GM10266 (cell line): ENCODE measurements around the gene ALKBH4.
"Not testable (repeated sequence)": the region's sequence is repeated elsewhere in the genome, so short reads cannot be mapped to it uniquely, and the experiment has no call there.

ENCODE experiments used
- DNase-seq: peaks from one replicate; pipeline ENCODE4 v3.0.0; 2012; ENCODE audit errors: extremely low spot score
- TF ChIP-seq, protein P1 (sequence below): IDR thresholded peaks from 2 replicates; pipeline ENCODE4 v1.5.1; 2012; ENCODE audit warnings: mild to moderate bottlenecking, low read depth; ENCODE audit not compliant: control insufficient read depth, insufficient read depth; ENCODE audit errors: missing control alignments

Gene ALKBH4, protein sequence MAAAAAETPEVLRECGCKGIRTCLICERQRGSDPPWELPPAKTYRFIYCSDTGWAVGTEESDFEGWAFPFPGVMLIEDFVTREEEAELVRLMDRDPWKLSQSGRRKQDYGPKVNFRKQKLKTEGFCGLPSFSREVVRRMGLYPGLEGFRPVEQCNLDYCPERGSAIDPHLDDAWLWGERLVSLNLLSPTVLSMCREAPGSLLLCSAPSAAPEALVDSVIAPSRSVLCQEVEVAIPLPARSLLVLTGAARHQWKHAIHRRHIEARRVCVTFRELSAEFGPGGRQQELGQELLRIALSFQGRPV

DNA sequence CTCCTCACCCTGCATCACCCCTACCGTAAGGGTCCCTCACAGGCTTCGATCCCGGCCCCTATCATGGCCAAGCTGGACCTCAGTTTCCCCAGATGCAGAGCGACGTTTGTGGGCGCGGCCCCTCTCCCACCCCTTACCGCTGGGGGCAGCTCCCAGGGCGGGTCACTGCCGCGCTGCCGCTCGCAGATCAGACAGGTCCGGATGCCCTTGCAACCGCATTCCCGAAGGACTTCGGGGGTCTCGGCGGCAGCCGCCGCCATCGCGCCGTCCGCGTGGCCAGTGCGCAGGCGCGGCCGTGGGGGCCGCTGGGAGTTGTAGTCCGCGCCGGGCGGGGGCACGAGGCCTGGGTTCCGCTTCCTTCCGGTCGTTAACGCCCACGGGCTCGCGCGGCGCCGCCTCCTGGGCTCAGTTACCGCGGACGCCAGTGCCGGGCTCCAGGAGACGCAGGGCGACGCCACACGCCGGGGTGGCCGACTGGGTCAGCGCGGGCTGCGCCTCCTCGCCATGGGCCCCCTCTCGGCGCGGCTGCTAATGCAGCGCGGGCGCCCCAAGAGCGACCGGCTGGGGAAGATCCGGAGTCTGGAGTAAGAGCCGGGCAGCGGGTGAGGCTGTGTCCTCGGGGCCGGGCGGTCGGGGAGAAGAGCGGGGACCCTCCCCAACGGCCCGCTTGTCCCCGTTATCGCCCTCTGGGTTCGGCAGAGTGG is at the start of gene ALKBH4, which contains the start of gene LRWD1:
ALKBH4 (minus strand) TSS at position 287 of the 704 bp plus-strand sequence; CDS start at position 260, 27 bp downstream.
LRWD1 (plus strand) TSS at position 408 of the 704 bp plus-strand sequence; CDS start at position 505, 97 bp downstream.
- TF ChIP-seq, protein P1, sequence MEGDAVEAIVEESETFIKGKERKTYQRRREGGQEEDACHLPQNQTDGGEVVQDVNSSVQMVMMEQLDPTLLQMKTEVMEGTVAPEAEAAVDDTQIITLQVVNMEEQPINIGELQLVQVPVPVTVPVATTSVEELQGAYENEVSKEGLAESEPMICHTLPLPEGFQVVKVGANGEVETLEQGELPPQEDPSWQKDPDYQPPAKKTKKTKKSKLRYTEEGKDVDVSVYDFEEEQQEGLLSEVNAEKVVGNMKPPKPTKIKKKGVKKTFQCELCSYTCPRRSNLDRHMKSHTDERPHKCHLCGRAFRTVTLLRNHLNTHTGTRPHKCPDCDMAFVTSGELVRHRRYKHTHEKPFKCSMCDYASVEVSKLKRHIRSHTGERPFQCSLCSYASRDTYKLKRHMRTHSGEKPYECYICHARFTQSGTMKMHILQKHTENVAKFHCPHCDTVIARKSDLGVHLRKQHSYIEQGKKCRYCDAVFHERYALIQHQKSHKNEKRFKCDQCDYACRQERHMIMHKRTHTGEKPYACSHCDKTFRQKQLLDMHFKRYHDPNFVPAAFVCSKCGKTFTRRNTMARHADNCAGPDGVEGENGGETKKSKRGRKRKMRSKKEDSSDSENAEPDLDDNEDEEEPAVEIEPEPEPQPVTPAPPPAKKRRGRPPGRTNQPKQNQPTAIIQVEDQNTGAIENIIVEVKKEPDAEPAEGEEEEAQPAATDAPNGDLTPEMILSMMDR: peak; percentile 41
- DNase-seq: peak; percentile 100

DNA sequence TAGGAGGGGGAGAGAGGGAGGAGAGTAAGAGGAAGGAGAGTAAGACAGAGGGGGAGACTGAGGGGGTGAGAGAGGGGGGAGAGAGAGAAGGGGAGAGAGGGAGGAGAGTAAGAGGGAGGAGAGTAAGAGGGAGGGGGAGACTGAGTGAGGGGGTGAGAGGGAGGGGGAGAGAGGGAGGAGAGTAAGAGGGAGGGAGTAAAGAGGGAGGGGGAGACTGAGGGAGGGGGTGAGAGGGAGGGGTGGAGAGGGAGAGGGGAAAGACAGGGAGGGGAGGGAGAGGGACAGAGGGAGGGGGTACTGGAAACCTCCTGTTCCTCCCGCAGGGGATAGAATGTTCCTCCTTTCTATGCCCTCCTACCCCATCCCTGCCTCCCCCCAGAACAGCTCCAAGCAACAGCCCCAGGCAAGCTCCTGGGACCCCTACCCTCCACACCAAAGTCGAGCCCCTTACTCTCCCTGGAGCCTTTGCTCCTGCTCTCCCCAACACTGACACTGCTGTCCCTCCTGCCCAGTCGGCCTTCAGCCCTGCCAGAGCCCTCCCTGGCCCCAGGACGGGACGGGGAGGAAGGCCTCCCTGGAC is 48.1 kb upstream of the ALKBH4 start:
- DNase-seq: not testable (repeated sequence)

DNA sequence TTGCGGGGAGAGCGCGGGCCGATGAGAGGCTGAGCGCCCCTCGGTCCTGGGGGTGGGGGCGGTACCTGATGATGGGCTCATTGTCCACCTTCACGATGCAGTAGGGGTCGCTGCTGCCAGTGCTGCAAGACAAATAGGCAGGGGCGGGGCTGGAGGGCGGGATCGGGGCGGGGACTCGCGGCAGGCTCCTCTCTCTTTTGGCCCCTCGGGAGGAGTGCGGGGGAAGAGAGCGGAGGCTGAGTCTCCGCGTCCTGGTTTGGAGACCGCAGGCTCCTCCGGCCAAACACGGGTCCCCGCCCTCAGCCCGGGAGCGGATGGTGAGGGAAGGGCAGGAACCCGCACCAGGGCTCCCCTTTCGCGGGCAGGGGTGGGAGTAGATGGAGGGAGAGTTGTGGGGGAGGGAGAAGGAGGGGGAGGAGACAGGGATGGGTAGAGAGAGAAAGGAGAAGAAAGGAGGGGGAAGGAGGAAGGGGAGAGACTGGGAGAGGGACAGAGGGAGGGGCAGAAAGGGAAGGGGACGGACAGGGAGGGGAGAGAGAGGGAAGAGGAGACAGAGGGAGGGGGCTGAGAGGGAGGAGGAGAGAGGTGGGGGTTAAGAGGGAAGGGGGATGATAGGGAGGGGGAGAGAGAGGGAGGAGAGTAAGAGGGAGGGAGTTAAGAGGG is 47.3 kb upstream of the ALKBH4 start:
- not testable (repeated sequence) for DNase-seq

DNA sequence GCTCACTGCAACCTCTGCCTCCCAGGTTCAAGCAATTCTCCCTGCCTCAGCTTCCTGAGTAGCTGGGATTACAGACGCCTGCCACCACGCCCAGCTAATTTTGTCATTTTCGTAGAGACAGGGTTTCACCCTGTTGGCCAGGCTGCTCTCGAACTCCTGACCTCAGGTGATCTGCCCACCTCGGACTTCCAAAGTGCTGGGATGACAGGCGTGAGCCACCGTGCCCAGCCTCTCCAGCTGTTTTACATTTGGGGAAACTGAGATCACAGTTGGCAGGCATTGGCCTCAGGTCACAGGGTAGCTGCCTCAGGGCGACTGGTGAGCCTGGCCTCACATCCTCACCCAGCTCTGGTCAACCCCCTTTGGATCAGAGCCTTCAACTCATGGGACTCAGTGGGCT is 45.9 kb upstream of the ALKBH4 start:
- not testable (repeated sequence) for DNase-seq

DNA sequence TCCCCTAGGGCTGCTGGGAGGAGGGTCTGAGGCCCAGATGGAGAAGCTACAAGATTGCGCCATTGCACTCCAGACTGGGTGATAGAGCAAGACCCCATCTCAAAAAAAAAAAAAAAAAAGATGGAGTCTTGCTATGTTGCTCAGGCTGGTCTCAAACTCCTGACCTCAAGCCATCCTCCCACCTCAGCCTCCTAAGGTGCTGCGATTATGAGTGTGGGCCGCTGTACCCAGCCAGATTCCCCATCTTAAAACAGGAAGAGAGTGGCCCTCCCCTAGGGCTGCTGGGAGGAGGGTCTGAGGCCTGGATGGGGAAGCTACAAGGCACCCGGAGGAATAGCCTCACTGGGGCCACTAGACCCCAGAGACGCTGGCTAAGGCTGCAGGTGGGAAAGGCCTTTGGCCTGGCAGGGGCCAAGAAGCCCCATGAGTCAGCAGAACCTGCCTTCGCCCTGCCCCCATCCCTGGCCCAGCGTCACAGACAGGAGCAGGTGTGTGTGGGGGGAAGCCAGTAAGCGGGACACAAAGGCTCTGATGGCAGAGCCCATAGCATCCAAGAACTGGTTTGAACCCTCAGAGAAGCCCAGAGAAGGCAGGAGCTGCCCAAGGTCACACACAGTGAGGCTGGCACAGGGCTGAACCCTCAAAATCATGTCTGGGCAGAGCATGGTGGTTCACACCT is 42.9 kb upstream of the ALKBH4 start:
- not testable (repeated sequence) for DNase-seq

DNA sequence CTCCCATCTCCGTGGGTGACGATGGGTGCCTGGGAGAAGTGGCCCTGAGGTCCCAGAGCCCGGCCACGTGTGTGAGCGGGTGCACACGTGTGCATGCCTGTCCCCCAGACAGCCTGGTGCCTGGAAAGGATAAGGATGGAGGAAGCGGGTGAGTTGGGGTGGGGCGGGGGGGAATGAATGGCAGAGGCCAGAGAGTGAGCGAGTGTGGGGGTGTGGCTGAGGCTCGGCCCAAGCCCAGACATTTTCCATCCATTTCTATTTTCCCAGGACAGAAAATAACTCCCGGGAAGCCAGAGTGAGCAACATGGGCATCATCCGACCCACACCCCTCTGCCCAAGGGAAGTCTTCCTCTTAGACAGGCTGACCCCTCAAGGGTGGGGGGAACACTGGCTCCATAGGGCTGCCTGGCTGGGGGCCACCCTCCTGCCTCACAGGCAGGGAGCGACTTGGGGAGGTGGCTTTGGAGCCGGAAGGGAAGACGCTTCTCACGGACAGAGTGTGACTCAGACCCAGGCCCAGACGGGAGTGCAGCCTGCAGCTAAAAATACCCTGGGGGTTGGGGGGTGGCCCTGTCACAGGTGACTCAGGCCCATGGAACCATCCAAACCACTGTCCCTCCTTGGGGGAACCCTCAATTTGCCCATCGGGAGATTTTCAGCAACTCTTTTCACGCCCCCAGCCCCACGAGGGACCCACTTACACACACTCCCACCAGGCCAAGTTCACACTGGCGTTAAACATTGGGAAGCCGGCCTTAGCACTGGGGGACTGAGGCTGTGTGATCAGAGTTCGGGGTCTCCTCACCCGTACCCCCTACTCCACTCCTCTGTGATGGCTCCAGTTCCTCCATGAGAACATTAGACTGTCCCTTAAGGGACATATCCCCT is 40.9 kb upstream of the ALKBH4 start:
- DNase-seq: not testable (repeated sequence)

DNA sequence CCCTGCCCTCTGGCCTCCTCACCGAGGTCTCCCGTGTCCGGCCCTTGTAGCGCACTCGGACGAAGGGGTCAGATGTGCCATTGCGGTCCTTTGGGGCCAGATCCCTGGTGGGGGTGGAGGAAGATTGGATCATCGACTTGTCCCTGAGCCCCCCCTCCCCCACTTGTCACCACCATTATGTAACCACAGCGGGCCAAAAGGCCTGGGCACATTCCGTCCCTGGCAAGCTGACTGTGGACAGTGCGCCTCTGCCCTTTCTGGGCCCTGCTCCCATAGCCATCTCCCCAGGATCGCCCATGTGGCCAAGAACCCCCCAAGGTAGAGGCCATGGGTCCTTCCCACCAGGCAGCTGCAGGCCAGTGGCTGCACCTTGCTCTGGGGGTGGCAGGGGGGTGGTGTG is 38.5 kb upstream of the ALKBH4 start:
- DNase-seq: not testable (repeated sequence)

DNA sequence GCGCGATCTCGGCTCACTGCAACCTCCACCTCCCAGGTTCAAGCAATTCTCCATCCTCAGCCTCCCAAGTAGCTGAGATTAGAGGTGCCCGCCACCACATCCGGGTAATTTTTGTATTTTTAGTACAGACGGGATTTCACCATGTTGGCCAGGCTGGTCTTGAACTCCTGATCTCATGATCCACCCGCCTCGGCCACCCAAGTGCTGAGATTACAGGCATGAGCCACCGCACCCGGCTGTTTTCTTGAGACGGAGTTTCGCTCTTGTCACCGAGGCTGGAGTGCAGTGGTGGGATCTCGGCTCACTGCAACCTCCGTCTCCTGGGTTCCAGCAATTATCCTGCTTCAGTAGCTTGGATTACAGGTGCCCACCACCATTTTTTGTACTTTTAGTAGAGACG is 33.7 kb upstream of the ALKBH4 start:
- DNase-seq: not testable (repeated sequence)

DNA sequence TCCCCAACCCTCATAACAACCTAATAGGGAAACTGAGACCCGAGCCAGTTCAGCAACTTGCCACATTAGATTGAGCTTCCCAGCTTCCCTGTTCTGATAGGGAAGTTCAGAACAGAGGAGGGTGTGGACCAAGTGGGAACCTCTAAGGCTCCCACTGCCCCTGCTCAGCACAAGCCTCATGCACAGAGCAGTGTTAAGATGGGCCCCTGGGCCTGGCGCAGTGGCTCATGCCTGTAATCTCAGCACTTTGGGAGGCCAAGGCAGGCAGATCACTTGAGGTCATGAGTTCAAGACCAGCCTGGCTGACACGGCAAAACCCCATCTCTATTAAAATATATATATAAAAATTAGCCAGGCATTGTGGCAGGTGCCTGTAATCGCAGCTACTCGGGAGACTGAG is 32.6 kb upstream of the ALKBH4 start:
- DNase-seq: not testable (repeated sequence)

DNA sequence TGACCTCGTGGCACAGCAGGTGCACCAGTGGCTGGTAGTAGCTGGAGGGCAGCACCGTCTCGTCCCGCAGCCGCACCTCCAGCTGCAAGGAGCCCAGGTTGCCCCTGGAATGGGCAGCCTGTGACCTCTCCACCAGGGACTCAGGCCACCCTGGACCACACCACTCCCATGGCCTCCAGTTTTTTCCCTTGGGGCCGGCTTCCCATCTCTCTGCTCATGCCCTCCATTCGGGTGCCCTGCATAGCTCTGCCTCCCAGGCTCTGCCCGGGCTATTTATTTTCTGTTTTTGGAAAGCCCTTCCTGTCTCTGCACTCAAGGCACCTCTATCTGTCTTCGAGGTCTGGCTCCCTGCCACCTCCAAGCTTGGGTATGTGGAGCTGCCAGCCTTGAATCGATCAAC is 32.2 kb upstream of the ALKBH4 start:
- DNase-seq: not testable (repeated sequence)

DNA sequence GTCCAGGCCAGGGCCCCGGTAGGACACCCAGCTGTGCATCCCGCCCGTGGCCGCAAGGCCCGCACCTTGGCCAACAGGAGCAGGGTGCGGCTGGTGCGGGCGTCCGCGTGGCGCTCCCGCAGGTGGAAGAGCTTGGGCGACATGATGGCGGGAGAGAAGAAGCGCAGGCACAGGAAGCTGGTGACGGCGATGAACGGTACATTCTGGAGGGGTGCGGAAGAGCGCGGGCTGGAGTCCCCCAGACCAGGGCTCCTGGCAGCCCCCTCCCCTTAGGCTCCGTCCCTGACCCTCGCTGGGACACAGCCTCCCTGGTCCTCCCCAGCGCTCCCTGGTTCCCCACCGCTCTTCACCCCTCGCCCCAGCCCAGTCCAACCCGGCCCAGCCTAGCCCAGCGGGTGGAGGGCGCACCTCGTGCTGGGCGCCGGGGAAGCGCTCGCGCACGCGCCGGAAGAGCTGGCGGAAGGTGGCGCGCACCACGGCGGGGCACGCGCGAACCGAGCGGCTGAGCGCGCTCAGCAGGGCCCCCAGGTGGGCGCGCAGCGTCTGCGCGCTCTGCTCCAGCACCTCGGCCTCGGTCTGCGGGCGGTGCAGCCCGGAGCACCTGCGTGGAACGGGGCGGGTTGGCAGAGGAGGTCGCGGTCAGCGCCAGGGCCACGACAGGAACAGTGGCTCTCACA is 29.9 kb upstream of the ALKBH4 start:
- DNase-seq: not testable (repeated sequence)

DNA sequence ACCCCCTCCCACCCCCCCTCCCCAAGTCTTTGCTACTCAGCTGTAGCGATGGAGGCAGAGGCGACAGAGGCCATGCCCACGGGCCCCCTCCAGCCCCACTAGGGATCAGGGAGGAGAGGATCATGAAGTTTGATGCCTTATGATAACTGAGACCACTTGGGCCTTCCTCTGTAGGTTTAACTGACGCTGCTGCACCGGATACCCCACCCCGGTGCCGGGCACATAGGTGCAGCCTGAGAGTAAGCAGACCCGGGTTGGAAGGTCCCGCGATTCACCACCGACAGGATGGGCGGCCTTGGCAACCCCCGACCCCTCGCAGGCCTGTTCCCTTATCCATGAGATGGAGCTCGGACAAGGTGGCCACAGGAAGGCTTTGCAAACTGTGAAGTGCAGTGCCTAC is 29.4 kb upstream of the ALKBH4 start:
- not testable (repeated sequence) for DNase-seq

DNA sequence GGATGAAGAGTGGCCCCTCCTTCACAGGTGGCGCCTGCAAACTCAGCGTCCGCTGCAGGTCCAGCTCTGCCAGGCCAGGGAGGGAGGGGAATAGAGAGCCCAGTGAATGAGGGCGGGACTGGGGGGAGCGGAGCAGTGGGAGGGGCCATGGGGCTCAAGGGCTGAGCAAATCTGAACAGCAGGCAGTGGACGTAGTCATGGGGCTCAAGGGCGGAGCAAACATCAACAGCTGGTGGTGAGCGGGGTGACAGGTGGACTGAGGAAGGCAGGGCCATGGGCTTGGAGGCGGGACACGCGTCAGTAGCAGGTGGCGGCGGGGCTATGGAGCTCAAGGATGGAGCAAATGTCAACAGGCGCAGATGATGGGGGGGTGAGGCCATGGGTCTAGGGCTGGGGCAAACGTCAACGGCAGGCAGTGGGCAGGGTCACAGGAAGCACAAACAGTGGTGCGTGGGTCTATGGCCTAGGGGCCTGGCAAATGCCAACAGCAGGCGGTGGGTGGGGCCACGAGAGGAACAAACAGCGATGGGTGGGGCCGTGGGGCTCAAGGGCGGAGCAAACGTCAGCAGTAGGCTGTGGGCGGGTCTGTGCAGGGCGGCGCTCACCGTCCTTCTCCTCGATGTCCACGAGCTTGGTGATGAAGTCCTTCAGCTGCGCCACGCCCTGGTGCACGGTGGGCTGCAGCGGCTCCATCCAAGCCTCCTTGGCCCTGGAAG is 28.7 kb upstream of the ALKBH4 start:
- not testable (repeated sequence) for DNase-seq

DNA sequence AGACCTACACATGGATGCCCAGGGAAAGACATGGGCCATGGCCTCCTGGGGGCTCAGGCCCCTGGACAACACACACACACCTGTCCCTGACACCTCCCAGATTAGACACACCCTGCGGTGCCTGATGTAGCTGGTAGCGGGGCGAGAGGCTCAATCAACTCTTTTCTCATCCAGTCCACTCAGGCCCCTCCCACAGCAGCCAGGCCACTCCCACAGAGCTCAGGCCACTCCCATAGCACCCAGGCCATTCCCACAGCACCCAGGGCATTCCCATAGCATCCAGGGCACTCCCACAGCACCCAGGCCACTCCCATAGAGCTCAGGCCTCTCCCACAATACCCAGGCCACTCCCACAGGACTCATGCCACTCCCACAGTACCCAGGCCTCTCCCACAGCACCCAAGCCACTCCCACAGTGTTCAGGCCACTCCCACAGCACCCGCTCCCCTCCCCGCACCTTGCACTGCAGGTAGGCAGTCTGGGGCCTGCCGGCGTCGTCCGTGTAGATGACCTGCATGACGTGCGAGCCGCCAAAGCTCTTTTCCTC is 25.9 kb upstream of the ALKBH4 start:
- DNase-seq: not testable (repeated sequence)

DNA sequence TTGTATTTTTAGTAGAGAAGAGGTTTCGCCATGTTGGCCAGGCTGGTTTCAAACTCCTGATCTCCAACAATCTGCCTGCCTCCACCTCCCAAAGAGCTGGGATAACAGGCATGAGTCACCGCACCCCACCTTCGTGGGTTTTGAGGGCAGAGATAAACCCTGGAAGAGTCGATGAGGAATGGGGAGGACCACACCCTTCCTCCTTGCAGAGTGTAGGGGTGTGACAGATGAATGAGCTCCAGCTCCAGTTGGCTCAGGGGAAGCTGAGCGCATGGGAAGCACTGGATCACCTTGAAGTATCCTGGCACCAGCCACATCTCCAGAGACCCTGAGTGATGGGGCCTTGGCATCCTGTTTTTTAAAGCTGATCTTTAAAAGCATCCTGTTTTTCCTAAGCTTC is 19.7 kb upstream of the ALKBH4 start:
- DNase-seq: not testable (repeated sequence)

DNA sequence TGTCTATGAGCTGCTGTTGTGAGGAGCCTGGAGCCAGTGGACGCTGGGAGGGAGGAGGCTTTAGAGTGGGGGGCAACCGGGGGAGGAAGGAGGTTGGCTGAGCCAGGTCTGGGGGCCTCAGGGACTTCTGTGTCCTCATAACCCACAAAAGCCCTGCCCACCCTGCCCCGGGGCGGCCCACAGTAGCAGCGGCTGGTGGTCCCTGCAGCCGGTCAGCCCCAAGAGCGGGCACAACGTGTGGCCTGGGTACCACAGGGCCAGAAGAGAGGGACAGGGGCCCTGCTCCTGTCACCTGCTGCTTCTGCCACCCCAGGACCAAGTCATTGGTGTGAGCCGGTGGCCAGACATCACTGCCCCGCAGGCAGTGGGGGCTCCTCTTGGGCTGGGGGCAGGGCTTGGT is 17.3 kb upstream of the ALKBH4 start:
- DNase-seq: not testable (repeated sequence)
